HL-60 (cell line): ENCODE measurements around the gene TBX4.
A peak's percentile ranks its signal among the peaks of the same experiment; 100 is the strongest.

Source experiments
- POLR2AphosphoS5 ChIP-seq: IDR thresholded peaks from 2 replicates; pipeline ENCODE4 v1.6.1; 2012; ENCODE audit warnings: low read depth
- TF ChIP-seq, protein P1 (sequence below): IDR thresholded peaks from 2 replicates; pipeline ENCODE4 v1.6.1; 2012; ENCODE audit warnings: low read depth; ENCODE audit not compliant: insufficient replicate concordance
- TF ChIP-seq, protein P2 (sequence below): IDR thresholded peaks from one replicate; pipeline ENCODE4 v1.5.1; 2011; ENCODE audit warnings: low read length, control low read depth, inconsistent platforms; ENCODE audit not compliant: insufficient read depth

DNA sequence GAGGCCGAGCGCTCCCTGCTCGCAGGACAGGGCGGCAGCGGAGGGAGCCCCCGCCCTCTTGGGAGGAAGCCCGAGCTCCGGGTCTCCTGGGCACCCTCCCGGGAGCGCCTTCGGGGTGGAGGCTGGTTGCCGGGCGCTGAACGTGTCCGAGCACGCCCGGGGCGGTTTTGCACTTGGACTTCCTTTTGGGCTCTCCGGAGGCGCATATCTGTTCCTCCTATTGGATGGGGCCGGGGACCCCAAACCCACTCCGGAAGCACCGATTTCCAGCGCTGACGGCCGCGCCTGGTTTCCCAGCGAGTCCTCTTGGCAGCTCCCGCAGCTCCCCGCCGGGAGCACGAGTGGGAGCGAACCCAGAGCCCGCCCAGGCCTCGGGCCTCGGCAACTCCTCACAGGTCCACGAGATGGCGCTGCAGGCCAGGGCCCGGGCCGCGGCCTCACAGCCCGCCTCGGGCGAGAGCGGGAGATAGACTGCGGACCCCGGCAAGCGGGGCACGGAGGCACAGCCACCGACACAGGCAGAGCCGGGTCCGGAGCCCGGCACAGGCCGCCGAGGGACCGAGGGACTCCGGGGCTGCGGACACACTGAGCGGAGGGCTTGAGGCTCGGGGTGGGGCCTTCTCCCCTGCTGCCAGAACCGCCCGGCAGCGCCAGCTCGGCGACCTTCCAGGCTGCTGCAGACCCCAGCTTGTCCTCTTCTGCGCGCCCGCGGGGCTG, 39.9 kb upstream of the TBX4 start:
- TF ChIP-seq, protein P1, sequence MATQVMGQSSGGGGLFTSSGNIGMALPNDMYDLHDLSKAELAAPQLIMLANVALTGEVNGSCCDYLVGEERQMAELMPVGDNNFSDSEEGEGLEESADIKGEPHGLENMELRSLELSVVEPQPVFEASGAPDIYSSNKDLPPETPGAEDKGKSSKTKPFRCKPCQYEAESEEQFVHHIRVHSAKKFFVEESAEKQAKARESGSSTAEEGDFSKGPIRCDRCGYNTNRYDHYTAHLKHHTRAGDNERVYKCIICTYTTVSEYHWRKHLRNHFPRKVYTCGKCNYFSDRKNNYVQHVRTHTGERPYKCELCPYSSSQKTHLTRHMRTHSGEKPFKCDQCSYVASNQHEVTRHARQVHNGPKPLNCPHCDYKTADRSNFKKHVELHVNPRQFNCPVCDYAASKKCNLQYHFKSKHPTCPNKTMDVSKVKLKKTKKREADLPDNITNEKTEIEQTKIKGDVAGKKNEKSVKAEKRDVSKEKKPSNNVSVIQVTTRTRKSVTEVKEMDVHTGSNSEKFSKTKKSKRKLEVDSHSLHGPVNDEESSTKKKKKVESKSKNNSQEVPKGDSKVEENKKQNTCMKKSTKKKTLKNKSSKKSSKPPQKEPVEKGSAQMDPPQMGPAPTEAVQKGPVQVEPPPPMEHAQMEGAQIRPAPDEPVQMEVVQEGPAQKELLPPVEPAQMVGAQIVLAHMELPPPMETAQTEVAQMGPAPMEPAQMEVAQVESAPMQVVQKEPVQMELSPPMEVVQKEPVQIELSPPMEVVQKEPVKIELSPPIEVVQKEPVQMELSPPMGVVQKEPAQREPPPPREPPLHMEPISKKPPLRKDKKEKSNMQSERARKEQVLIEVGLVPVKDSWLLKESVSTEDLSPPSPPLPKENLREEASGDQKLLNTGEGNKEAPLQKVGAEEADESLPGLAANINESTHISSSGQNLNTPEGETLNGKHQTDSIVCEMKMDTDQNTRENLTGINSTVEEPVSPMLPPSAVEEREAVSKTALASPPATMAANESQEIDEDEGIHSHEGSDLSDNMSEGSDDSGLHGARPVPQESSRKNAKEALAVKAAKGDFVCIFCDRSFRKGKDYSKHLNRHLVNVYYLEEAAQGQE: no peak
- TF ChIP-seq, protein P2, sequence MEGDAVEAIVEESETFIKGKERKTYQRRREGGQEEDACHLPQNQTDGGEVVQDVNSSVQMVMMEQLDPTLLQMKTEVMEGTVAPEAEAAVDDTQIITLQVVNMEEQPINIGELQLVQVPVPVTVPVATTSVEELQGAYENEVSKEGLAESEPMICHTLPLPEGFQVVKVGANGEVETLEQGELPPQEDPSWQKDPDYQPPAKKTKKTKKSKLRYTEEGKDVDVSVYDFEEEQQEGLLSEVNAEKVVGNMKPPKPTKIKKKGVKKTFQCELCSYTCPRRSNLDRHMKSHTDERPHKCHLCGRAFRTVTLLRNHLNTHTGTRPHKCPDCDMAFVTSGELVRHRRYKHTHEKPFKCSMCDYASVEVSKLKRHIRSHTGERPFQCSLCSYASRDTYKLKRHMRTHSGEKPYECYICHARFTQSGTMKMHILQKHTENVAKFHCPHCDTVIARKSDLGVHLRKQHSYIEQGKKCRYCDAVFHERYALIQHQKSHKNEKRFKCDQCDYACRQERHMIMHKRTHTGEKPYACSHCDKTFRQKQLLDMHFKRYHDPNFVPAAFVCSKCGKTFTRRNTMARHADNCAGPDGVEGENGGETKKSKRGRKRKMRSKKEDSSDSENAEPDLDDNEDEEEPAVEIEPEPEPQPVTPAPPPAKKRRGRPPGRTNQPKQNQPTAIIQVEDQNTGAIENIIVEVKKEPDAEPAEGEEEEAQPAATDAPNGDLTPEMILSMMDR: peak; percentile 76
- TF ChIP-seq POLR2AphosphoS5: no peak
